Measurements from ENCODE around the gene ADISSP.

The ADISSP gene

GRCh38 chr20:3784216-3784853 lies 16.8 kb upstream of the ADISSP start:
- H3K4me3 ChIP-seq (ENCODE audit: low read length) = peak overlapping the region; percentile 80
- no peak for DNase-seq (ENCODE audit: low read depth)
- TF ChIP-seq CTCF (conservative IDR thresholded peaks at IDR 0.05; ENCODE audit: low read length) = no peak

DNA sequence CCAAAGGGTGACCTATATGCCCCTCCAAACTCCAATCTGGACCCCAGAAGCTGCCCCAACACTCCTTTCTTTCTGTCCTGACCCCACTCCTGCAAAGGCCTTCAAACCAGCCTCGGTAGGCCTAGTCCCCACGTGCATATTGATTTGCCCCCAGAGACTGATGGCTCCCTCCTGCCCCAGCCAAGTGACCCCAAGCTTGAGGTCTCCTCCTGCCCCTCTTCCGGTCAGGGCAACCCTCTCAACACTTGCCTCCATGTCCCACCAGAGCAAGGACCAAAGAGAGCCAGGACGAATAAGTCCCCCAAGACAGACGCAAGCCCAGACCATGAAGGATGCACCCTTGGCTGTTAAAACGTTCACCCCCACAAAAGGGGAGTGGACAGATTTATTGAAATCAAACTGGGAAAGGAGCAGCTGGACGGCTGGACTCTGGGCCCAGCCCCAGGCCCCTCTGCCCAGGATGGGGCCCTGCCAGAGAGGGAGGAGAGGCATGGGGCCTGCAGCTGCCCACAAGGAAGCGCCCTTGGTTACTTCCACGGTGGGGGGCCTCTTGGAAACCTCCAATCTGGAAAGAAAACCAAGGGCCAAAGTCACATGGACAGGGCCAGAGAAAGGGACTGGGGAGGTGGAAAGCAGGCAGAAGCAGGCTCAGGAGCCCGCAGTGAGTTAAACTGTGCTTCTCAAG lies 16.1 kb upstream of the ADISSP start:
- no peak for DNase-seq (ENCODE audit: low read depth)
- no peak for TF ChIP-seq CTCF (conservative IDR thresholded peaks at IDR 0.05; ENCODE audit: low read length)
- no peak overlapping the region; the same call in 1 of the 2 replicates for H3K4me3 ChIP-seq (ENCODE audit: low read length)

- DNase-seq (ENCODE audit: low read depth) = no peak
- no peak for TF ChIP-seq CTCF (conservative IDR thresholded peaks at IDR 0.05; ENCODE audit: low read length)
- H3K4me3 ChIP-seq (ENCODE audit: low read length) = no peak overlapping the region
Measured at GRCh38 chr20:3783068-3783489, 15.5 kb upstream of the ADISSP start.

DNA sequence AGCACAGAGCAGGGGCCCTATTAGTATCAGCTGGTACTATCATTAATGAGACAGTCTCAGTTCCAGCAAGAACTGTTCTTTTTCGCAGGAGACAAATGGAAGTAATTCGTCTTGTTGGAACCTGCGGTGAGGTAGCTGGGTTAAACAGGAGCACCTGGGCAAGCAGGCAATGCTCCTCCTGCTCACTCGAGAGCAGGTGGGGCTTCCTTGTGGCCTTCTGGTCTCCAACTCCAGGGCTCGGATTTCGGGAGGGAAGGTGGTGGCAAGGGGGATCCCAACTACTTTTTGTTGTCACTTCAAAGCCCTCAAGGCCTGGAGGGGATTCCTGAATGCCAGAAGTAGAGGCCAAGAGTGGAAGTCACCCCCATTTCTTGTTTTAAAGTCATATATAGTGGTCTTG lies 15.0 kb upstream of the ADISSP start:
- no peak for TF ChIP-seq CTCF (conservative IDR thresholded peaks at IDR 0.05; ENCODE audit: low read length)
- H3K4me3 ChIP-seq (ENCODE audit: low read length) = no peak overlapping the region
- DNase-seq (ENCODE audit: low read depth) = no peak

DNA sequence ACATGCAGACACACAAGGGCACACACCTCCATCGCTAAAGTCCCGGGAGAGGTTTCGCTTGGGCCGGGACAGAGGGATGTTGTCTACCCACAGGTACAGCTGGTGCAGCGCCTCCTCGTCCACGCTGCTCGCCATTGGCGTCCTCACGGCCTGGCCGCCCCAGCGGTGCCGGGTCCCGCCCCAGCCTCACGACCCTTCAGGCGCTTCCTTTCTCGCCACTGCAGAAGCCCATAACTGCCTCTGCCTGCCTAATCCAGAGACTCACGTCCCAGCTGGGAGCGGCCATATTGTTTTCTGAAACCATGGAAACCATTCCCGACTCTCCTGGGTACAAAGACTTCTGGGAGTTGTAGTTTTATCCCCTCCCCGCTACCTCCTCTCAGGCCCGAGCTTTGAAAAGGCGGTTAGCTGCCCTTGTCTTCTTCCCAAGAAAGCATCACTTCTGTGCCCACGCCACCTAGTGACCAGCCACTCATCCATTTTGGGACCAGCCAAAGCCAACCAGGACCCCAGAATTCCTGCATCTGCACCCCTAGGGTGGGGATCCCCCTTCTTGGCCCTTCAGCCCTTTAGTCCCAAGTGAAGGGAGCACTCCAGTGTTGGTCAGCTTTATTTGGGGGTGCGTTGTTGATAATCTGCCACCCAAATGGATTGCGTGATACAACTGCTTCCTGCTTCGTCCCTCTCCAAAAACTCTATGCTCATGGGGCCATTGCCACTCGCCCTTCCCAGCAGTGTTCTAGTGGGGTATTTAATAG lies 13.8 kb upstream of the ADISSP start, which contains the start of gene SPEF1:
TSS of gene SPEF1 (minus strand) at position 296 of the 758 bp plus-strand sequence. CDS start at position 135, 161 bp downstream.
- TF ChIP-seq CTCF (conservative IDR thresholded peaks at IDR 0.05; ENCODE audit: low read length) = peak; percentile 63
- DNase-seq (ENCODE audit: low read depth) = peak; percentile 92
- peak within 1 kb of the TSS; percentile 59 for H3K4me3 ChIP-seq (ENCODE audit: low read length)

GRCh38 chr20:3778976-3779375 lies 11.4 kb upstream of the ADISSP start:
- H3K4me3 ChIP-seq (ENCODE audit: low read length) = no peak overlapping the region
- TF ChIP-seq CTCF (conservative IDR thresholded peaks at IDR 0.05; ENCODE audit: low read length) = no peak
- no peak for DNase-seq (ENCODE audit: low read depth)

Measured in AG10803 (cell line).